IMR-90 (cell line): ENCODE measurements around the gene CD80. TPM values are rescaled to one million over a fixed set of nuclear protein-coding genes. Genes with fewer than 3 reads are reported as not detected.

Experiments used
- ATAC-seq: fragments of 200-7000 bp; cut with Tn5 transposase; 2 replicates; pipeline ENCODE4 v1.9.1; 2020; ENCODE audit warnings: low read depth, mild to moderate bottlenecking, moderate library complexity
- BruUV-seq: library from RNA; stranded (reverse); fragments of 400-500 nt; replicated peaks from 2 replicates; lab custom pipeline; 2021; lab: Mats Ljungman, UMichigan
- CTCF ChIA-PET: fragments of 300-600 bp; formaldehyde crosslinking; extraction: SDS; loops from one replicate; lab custom pipeline; 2021; ENCODE audit warnings: antibody characterized with exemption; lab: Yijun Ruan, JAX
- POLR2A ChIA-PET: fragments of 300-600 bp; sonication (Branson Sonifier 250); formaldehyde crosslinking; loops from one replicate; lab custom pipeline; 2022; ENCODE audit warnings: antibody characterized with exemption; ENCODE audit not compliant: unreplicated experiment; lab: Charles Lee
- DNase-seq: peaks from one replicate; pipeline ENCODE4 v3.0.0; 2013
- H2AFZ ChIP-seq: replicated peaks from 2 replicates; pipeline ENCODE3; 2013; ENCODE audit warnings: low read length, mild to moderate bottlenecking; ENCODE audit not compliant: poor library complexity
- H2AK5ac ChIP-seq: 2 replicates; pipeline ENCODE4 v1.6.1; 2013; ENCODE audit warnings: low read depth, low read length, inconsistent platforms
- H2AK9ac ChIP-seq: replicated peaks from 2 replicates; pipeline ENCODE3; 2013; ENCODE audit warnings: mild to moderate bottlenecking, low read depth, low read length, moderate library complexity; ENCODE audit not compliant: poor library complexity
- H2BK120ac ChIP-seq: 2 replicates; pipeline ENCODE4 v1.6.1; 2013; ENCODE audit warnings: low read depth, low read length, inconsistent platforms
- H2BK15ac ChIP-seq: 3 replicates; pipeline ENCODE4 v1.6.1; 2013; ENCODE audit warnings: low read depth, low read length, inconsistent platforms
- H2BK20ac ChIP-seq: 2 replicates; pipeline ENCODE4 v1.6.1; 2013; ENCODE audit warnings: low read depth, mild to moderate bottlenecking, inconsistent platforms, low read length, moderate library complexity
- H2BK5ac ChIP-seq: 2 replicates; pipeline ENCODE4 v1.6.1; 2013; ENCODE audit warnings: mild to moderate bottlenecking, low read depth, low read length, inconsistent platforms; ENCODE audit not compliant: poor library complexity, severe bottlenecking
- H3K14ac ChIP-seq: replicated peaks from 2 replicates; pipeline ENCODE4 v1.6.1; 2013; ENCODE audit warnings: low read depth, low read length, inconsistent platforms
- H3K18ac ChIP-seq: 2 replicates; pipeline ENCODE4 v1.6.1; 2013; ENCODE audit warnings: low read depth, low read length, control low read depth
- H3K23ac ChIP-seq: 2 replicates; pipeline ENCODE4 v1.6.1; 2013; ENCODE audit warnings: low read depth, low read length, inconsistent platforms
- H3K27ac ChIP-seq: 2 replicates; pipeline ENCODE4 v1.5.1; 2013; ENCODE audit warnings: mild to moderate bottlenecking, control low read depth, low read length; ENCODE audit not compliant: insufficient read depth
- H3K27me3 ChIP-seq: 2 replicates; pipeline ENCODE4 v1.6.1; 2013; ENCODE audit warnings: low read length; ENCODE audit not compliant: control insufficient read depth, insufficient read depth
- H3K36me3 ChIP-seq: 2 replicates; pipeline ENCODE4 v1.6.1; 2013; ENCODE audit warnings: low read length, mixed read lengths; ENCODE audit not compliant: control insufficient read depth, insufficient read depth
- H3K4ac ChIP-seq: 2 replicates; pipeline ENCODE4 v1.6.1; 2013; ENCODE audit warnings: low read depth, low read length, inconsistent platforms
- H3K4me1 ChIP-seq: 2 replicates; pipeline ENCODE4 v1.6.1; 2013; ENCODE audit warnings: low read length, mixed read lengths; ENCODE audit not compliant: control insufficient read depth, insufficient read depth
- H3K4me2 ChIP-seq: 2 replicates; pipeline ENCODE4 v1.6.1; 2013; ENCODE audit warnings: low read depth, mild to moderate bottlenecking, control low read depth, low read length, moderate library complexity
- H3K4me3 ChIP-seq: 2 replicates; pipeline ENCODE4 v1.5.1; 2013; ENCODE audit warnings: low read depth, mild to moderate bottlenecking, control low read depth, low read length, moderate library complexity; ENCODE audit not compliant: insufficient read depth
- H3K56ac ChIP-seq: 2 replicates; pipeline ENCODE4 v1.6.1; 2013; ENCODE audit warnings: low read length, inconsistent platforms; ENCODE audit not compliant: insufficient read depth; ENCODE audit errors: extremely low read depth
- H3K79me1 ChIP-seq, 2 experiments: 2 replicates each; pipeline ENCODE4 v1.6.1; 2013; ENCODE audit warnings: low read length in 2 of 2, inconsistent platforms in 1 of 2, low read depth in 1 of 2
- H3K9ac ChIP-seq: 2 replicates; pipeline ENCODE4 v1.6.1; 2013; ENCODE audit warnings: low read depth, low read length, control low read depth
- H3K9me1 ChIP-seq: 2 replicates; pipeline ENCODE4 v1.6.1; 2013; ENCODE audit warnings: low read length, inconsistent platforms; ENCODE audit not compliant: insufficient read depth
- H3K9me3 ChIP-seq: 2 replicates; pipeline ENCODE4 v1.6.1; 2013; ENCODE audit warnings: low read length; ENCODE audit not compliant: control insufficient read depth, insufficient read depth
- H4K20me1 ChIP-seq: 2 replicates; pipeline ENCODE4 v1.6.1; 2013; ENCODE audit warnings: low read length, inconsistent platforms; ENCODE audit not compliant: insufficient read depth
- H4K5ac ChIP-seq: 2 replicates; pipeline ENCODE4 v1.6.1; 2013; ENCODE audit warnings: mild to moderate bottlenecking, low read depth, low read length, control low read depth
- H4K8ac ChIP-seq, 2 experiments: 2 replicates each; pipeline ENCODE4 v1.6.1; 2013; ENCODE audit warnings: low read depth in 2 of 2, low read length in 2 of 2, control low read depth in 1 of 2, inconsistent platforms in 1 of 2
- H4K91ac ChIP-seq: 2 replicates; pipeline ENCODE4 v1.6.1; 2013; ENCODE audit warnings: low read depth, low read length, inconsistent platforms; ENCODE audit not compliant: insufficient read depth
- BHLHE40 ChIP-seq: fragments of 150-350 bp; IDR thresholded peaks from 2 replicates; pipeline ENCODE4 v1.6.1; 2016; ENCODE audit warnings: mild to moderate bottlenecking, low read depth, low read length
- CEBPB ChIP-seq: IDR thresholded peaks from 2 replicates; pipeline ENCODE4 v1.6.1; 2012; ENCODE audit warnings: low read depth, low read length, improper control_type of control experiment
- CHD1 ChIP-seq: IDR thresholded peaks from 2 replicates; pipeline ENCODE4 v1.6.1; 2012; ENCODE audit warnings: low read depth, low read length, improper control_type of control experiment
- CTCF ChIP-seq: conservative IDR thresholded peaks from 2 replicates; pipeline ENCODE4 v1.5.1; 2012; ENCODE audit warnings: mild to moderate bottlenecking, low read depth, low read length, improper control_type of control experiment
- ELK1 ChIP-seq: fragments of 150-350 bp; IDR thresholded peaks from 2 replicates; pipeline ENCODE4 v1.6.1; 2016; ENCODE audit warnings: low read depth, mild to moderate bottlenecking, low read length, moderate library complexity, borderline replicate concordance
- FOS ChIP-seq: fragments of 150-350 bp; IDR thresholded peaks from 2 replicates; pipeline ENCODE4 v1.6.1; 2016; ENCODE audit warnings: low read depth, low read length
- MAFK ChIP-seq: IDR thresholded peaks from 2 replicates; pipeline ENCODE4 v1.6.1; 2012; ENCODE audit warnings: low read depth, low read length, improper control_type of control experiment
- MAZ ChIP-seq: IDR thresholded peaks from 2 replicates; pipeline ENCODE4 v1.6.1; 2012; ENCODE audit warnings: low read depth, mild to moderate bottlenecking, low read length, improper control_type of control experiment, moderate library complexity, borderline replicate concordance
- MXI1 ChIP-seq: IDR thresholded peaks from 2 replicates; pipeline ENCODE4 v1.6.1; 2012; ENCODE audit warnings: low read depth, mild to moderate bottlenecking, low read length, moderate library complexity, borderline replicate concordance
- NFE2L2 ChIP-seq: fragments of 150-350 bp; IDR thresholded peaks from 2 replicates; pipeline ENCODE4 v1.6.1; 2016; ENCODE audit warnings: low read depth, mild to moderate bottlenecking, low read length
- POLR2A ChIP-seq: IDR thresholded peaks from 2 replicates; pipeline ENCODE4 v1.6.1; 2012; ENCODE audit warnings: mild to moderate bottlenecking, low read depth, low read length
- RAD21 ChIP-seq: IDR thresholded peaks from 2 replicates; pipeline ENCODE4 v1.6.1; 2012; ENCODE audit warnings: low read length, improper control_type of control experiment
- RCOR1 ChIP-seq: IDR thresholded peaks from 2 replicates; pipeline ENCODE4 v1.6.1; 2012; ENCODE audit warnings: mild to moderate bottlenecking, low read length, improper control_type of control experiment; ENCODE audit not compliant: insufficient replicate concordance
- RFX5 ChIP-seq: IDR thresholded peaks from 2 replicates; pipeline ENCODE4 v1.8.0; 2012; ENCODE audit warnings: low read depth, mild to moderate bottlenecking, low read length, moderate library complexity
- SMC3 ChIP-seq: fragments of 150-350 bp; IDR thresholded peaks from 2 replicates; pipeline ENCODE4 v1.6.1; 2016; ENCODE audit warnings: low read depth, mild to moderate bottlenecking, antibody characterized with exemption, low read length, moderate library complexity
- WGBS, 2 experiments: methylation state at CpG; one replicate each; pipeline versions ENCODE4 v1.1.5 to v1.1.7; 2013; ENCODE audit warnings: missing lambda C conversion rate in 2 of 2; ENCODE audit not compliant: insufficient read length in 1 of 2; ENCODE audit errors: extremely low coverage in 2 of 2; 5-methylcytosine and 5-hydroxymethylcytosine counted together
- dilution Hi-C: fragments of 300-500 bp; cut with HindIII; formaldehyde crosslinking; loops from one replicate; pipeline ENCODE4 v1.14.3; 2018; ENCODE audit warnings: low sequenced_read_pairs; ENCODE audit not compliant: unreplicated experiment
- in situ Hi-C: fragments of 300-500 bp; cut with MboI; formaldehyde crosslinking; loops from 3 replicates; pipeline ENCODE4 v1.14.3; 2019; ENCODE audit warnings: low sequenced_read_pairs, inconsistent platforms, mixed read lengths
- intact Hi-C: fragments of 100-400 bp; cut with micrococcal nuclease; formaldehyde crosslinking; loops from 2 replicates; pipeline ENCODE4 v1.10.0; 2022
- polyA plus RNA-seq, 3 experiments: library from polyadenylated mRNA; depleted of rRNA; stranded (reverse); fragments of >200 nt; gene quantifications; 2 replicates each; pipeline ENCODE4 v1.2.3, GENCODE V29; 2012; ENCODE audit warnings: low replicate concordance in 1 of 3
- total RNA-seq: library from RNA; depleted of rRNA; stranded (reverse); fragments of >200 nt; gene quantifications from 2 replicates; pipeline ENCODE4 v1.2.3, GENCODE V29; 2012

The CD80 gene
- total and polyA plus RNA-seq, 2 of the 4 experiments (the other 2 are of a cell fraction) = not detected

GRCh38 chr3:119518026-119518425 is 41.4 kb downstream of the CD80 start:
- Histone ChIP-seq H2BK5ac (no peak overlapping the region), H3K4me1 (no peaks in the 10 kb centered on the region), H3K14ac (no peak overlapping the region), H2AFZ (no peak overlapping the region), H3K9ac (no peak overlapping the region), H3K4ac (no peak overlapping the region), H2AK5ac (no peak overlapping the region), H4K8ac (no peak overlapping the region), H3K9me3 (no peaks in the 10 kb centered on the region), H3K56ac (no peak overlapping the region), H2AK9ac (no peak overlapping the region), H2BK120ac (no peak overlapping the region), H3K27ac (no peak overlapping the region), H3K4me2 (no peak overlapping the region), H3K79me1 (no peaks in the 10 kb centered on the region; a peak in 1 of 4 replicates), H4K5ac (no peak overlapping the region), H3K9me1 (no peaks in the 10 kb centered on the region), H2BK20ac (no peak overlapping the region), H4K20me1 (no peaks in the 10 kb centered on the region), H4K91ac (no peak overlapping the region), H3K23ac (no peak overlapping the region), H3K36me3 (peaks cover 29% of the 10 kb centered on the region), H3K27me3 (no peaks in the 10 kb centered on the region), H3K4me3 (no peak overlapping the region), H3K18ac (no peak overlapping the region), H2BK15ac (no peak overlapping the region)
- intact Hi-C loops (no loop called here), in situ Hi-C loops (loop anchor here (25.0 kb wide), 1 partner anchor 169 kb away; the partner anchor contains the start of gene COX17), dilution Hi-C loops (no loop called here)
- DNase-seq (no peak), ATAC-seq (no peak)
- WGBS, 2 experiments = no CpG with 5 or more reads among the region's 1 CpG
- ChIA-PET CTCF (no interaction called here), POLR2A (no interaction called here)
- BruUV-seq = no TSS peak
- TF ChIP-seq RCOR1 = no peak
- TF ChIP-seq CHD1 = no peak
- no peak for TF ChIP-seq MAFK
- no peak for TF ChIP-seq CEBPB
- no peak for TF ChIP-seq BHLHE40
- TF ChIP-seq SMC3 = no peak
- TF ChIP-seq RAD21 = no peak
- TF ChIP-seq MAZ = no peak
- no peak for TF ChIP-seq CTCF
- TF ChIP-seq NFE2L2 = no peak
- TF ChIP-seq POLR2A = no peak
- no peak for TF ChIP-seq ELK1
- no peak for TF ChIP-seq MXI1
- no peak for TF ChIP-seq RFX5
- TF ChIP-seq FOS = no peak
